Ishikawa (cell line): Measurements from ENCODE around the gene SPTAN1.

Experiments used
- CEBPB ChIP-seq: IDR thresholded peaks from 2 replicates; pipeline ENCODE4 v1.6.1; 2012
- CREB1 ChIP-seq: IDR thresholded peaks from 2 replicates; pipeline ENCODE4 v1.6.1; 2012; ENCODE audit warnings: low read depth
- EP300 ChIP-seq: IDR thresholded peaks from 2 replicates; pipeline ENCODE4 v1.6.1; 2012; ENCODE audit warnings: borderline replicate concordance
- RAD21 ChIP-seq: IDR thresholded peaks from 2 replicates; pipeline ENCODE4 v1.6.1; 2012; ENCODE audit warnings: low read depth
- TAF1 ChIP-seq: IDR thresholded peaks from 2 replicates; pipeline ENCODE4 v1.6.1; 2012; ENCODE audit warnings: low read depth, mild to moderate bottlenecking
- TF ChIP-seq, protein P1 (sequence below): IDR thresholded peaks from 2 replicates; pipeline ENCODE4 v1.6.1; 2012; ENCODE audit warnings: low read depth, mild to moderate bottlenecking

DNA sequence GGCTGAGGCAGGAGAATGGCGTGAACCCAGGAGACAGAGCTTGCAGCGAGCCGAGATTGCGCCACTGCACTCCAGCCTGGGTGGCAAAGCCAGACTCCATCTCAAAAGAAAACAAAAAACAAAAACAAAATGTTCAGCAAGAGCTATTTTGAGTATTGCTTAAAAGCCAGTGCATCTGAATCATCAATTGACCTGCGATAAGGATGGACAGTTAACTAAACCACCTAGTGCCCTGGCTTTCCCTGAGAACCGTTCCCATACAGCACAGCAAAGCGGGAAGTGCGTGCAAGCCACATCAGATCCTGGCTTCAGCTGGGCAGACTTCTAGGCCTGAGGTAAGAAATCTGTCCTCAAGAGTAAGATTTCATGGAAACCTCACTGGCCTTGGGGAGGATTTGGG, 101.5 kb downstream of the SPTAN1 start:
- no peak for TF ChIP-seq TAF1
- TF ChIP-seq RAD21 = no peak
- TF ChIP-seq CEBPB = no peak
- no peak for TF ChIP-seq CREB1
- TF ChIP-seq, protein P1, sequence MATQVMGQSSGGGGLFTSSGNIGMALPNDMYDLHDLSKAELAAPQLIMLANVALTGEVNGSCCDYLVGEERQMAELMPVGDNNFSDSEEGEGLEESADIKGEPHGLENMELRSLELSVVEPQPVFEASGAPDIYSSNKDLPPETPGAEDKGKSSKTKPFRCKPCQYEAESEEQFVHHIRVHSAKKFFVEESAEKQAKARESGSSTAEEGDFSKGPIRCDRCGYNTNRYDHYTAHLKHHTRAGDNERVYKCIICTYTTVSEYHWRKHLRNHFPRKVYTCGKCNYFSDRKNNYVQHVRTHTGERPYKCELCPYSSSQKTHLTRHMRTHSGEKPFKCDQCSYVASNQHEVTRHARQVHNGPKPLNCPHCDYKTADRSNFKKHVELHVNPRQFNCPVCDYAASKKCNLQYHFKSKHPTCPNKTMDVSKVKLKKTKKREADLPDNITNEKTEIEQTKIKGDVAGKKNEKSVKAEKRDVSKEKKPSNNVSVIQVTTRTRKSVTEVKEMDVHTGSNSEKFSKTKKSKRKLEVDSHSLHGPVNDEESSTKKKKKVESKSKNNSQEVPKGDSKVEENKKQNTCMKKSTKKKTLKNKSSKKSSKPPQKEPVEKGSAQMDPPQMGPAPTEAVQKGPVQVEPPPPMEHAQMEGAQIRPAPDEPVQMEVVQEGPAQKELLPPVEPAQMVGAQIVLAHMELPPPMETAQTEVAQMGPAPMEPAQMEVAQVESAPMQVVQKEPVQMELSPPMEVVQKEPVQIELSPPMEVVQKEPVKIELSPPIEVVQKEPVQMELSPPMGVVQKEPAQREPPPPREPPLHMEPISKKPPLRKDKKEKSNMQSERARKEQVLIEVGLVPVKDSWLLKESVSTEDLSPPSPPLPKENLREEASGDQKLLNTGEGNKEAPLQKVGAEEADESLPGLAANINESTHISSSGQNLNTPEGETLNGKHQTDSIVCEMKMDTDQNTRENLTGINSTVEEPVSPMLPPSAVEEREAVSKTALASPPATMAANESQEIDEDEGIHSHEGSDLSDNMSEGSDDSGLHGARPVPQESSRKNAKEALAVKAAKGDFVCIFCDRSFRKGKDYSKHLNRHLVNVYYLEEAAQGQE = no peak
- TF ChIP-seq EP300 = no peak
